ENCODE measurements around the gene JAM3. TPM values are rescaled to one million over a fixed set of nuclear protein-coding genes. Genes with fewer than 3 reads are reported as not detected.
"Not testable (repeated sequence)": the region's sequence is repeated elsewhere in the genome, so short reads cannot be mapped to it uniquely, and the experiment has no call there.

Gene JAM3
- total RNA-seq, 1 donor from 2014 or later, result 113 TPM

- DNase-seq, result no peak
Measured at GRCh38 chr11:134062265-134063123, 6.4 kb upstream of the JAM3 start.

DNA sequence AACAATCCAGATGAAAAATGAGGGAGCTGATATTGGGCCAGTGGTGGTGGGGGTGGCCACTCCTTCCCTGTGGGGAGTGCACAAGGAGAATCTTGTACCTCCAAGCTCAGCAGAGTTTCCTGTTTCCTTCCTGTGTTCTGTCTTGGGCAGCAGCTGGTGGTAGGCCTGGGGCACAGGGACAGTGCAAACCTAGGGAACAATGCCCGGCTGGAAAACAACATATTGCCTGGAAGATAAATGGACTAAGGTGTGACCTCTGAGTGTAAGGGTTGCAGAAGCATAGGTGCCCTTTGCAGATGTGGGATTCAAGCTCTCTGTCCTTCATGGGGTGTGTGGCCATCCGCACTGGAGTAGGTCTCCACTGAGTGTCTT is 5.8 kb upstream of the JAM3 start:
- DNase-seq, result no peak

DNA sequence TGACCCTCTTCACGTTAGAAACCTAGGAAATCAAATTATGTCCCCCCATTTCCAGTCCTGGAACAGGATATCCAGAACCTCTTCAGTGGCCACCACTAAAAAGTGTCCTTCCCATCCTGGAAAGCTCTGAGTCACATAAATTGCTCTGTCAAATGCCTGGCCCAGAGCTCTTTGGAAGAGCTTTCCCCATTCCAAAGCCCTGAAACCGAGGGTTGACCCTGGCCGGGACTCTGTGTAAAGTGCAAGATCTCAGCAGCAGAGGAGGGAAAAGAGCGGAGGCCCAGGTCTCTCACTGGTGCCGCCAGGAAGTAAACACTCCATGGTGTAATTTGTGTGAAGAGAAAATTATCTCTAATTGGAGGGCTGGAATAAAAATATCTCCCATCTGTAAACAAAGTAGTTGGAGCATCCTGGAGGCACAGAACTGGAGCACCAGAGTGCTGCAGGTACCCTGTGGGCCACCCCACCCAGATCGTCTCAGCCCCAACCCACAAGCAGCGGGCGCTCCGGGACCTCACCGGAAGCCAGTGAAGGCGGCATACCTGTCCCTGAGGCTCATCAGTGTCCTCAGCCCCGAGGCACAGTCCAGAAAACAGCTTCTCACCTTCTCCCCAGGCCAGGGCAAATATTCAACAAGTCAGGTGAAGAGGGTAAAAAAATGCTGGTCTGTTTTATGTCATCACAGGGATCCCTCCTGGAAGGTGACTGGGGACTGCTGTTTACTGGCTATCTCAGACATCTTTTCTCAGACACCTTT is 4.7 kb upstream of the JAM3 start:
- no peak for DNase-seq

DNA sequence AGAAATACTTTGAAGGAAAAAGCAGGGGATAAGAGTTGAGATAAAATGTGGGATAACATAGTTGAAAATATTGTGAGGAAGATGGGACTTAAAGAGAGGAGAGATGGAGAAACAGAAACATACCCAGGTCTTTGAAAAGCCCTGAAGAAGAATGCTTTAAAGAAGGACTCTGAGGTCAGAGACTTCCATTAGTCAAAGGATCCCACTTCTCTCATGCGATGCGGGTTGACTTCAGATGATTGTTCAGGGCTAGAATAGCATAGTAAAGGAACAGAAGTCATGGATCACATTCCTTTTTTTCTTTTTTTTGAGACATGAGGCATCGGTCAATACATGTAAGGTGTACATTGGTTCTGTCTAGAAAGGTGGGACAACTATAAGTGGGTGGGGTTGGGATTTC is 3.5 kb upstream of the JAM3 start:
- no peak for DNase-seq

DNA sequence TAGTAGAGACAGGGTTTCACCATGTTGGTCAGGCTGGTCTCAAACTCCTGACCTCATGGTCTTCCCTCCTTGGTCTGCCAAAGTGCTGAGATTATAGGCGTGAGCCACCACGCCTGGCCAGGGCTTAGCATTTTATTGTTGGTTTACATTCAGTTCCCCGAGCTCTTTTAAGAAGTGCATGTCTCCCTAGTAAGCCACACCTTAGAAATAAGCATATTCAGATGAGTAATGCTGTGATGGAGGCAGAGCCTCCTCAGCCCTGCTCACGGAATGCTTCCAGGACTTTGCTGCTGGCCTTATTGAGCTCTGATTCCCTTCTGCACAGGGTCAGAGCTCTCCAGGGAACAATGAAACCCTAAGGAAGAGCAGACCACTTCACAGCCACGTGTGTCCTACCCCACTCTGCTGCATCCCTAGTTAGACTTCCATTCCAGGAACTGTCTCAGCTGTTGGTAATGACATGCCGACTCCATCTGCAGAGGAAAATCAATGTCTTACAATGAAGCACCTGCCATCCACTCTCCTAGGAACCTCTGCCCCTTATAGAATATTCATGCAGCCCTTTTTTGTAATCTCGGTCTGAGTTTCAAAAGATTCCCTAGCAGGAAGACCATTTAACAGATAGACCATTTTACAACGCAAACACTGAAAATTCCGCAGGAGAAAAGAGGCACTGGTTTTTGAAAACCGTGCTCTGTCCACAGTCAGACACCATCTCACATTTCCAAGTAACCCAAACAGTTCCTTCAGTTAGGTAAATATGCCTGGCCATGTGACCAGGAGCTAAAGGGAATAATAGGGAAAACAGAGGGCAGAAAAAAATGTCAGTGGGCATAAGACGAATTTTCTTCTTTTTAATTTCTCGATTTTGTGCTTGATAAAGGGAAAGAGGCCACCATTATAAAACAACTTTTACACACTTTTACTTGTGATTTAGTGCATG is 1.7 kb upstream of the JAM3 start:
- DNase-seq, result no peak

- DNase-seq, result peak; percentile 66
Measured at GRCh38 chr11:134069426-134070341, 812 bp downstream of the JAM3 start.

- DNase-seq, result no peak
Measured at GRCh38 chr11:134070342-134070845, 1.5 kb downstream of the JAM3 start.

DNA sequence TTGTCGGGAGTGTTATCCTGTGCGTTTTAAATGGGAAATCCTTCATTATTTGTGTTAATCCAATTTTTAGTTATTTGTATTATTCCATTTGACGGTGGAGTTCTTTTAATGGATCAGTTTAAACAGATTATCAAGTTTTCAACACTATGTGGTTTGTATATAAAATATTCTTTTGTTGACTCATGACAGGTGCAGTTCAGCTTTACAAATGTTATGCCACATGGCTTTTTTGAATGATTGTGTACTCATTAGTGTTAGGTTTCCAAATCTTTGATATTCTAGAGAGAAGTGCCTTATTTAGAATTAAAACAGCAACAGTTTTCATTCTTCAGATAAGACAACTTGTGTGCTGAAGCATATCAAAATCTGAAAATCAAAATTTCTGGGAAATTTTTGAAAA is 2.4 kb downstream of the JAM3 start:
- no peak for DNase-seq

DNA sequence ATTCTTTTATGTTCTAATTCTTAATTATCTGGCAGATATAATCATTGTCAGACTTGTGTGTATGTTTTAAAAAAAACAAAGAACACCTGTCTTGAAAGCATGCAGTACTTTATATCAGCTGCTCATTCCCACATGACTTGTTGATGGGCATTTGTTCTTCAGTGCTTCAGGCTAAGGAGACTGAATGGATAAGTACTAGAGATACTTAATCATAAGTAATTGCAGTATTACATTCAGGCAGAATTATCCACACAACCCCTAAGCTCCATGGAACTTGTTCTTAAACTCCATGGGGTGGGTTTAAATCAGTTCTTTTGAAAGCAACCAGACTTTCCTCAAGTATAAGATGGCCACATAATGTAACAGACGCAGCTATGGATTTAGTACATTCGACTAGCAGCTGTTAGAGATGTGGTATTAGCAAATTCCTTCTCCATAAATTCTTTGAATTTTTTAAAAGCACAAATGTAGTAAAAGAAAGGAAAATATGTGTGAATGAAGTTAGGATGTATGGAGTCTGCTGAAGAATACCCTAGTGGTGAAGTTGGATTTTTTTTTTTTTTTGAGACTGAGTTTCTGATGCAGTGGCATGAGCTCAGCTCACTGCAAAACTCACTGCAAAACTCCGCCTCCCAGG is 3.0 kb downstream of the JAM3 start:
- DNase-seq, result peak; percentile 51

DNA sequence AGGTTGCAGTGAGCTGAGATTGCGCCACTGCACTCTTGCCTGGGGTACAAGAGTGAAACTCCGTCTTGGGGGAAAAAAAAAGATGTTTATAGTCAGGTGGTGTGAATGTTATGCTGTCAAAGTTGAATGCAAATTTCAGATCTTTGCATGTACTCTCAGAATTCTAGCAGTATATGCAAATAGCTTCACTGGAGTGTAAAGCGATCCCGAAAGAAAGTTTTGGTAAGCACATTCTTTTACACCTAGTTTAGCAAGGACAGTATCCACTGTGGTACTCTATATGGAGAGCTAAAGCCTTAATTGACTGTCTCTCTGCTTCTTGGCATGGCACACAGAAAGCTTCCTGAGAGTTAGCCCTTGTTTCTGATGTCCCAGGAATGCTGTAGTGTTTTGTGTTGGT is 4.0 kb downstream of the JAM3 start:
- no peak for DNase-seq

DNA sequence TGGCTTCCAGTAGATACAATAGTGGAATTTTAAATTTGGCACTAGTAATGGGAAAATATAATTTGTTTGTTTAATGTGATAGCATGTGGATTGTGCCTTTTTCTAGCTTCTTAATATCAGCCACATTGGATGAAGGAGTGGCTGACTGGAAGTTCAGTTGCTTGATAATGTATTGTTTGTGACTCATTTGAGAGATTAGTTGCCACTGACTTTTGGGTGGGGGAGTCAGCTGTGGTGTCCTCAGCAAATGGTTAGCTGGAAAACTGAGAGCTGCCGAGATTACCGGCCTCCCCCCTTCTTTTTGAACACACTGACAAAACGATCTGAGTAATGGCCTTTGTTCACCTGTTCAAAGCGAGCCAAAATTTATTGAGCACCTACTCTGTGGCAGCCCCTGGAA is 5.5 kb downstream of the JAM3 start:
- peak; percentile 50 for DNase-seq

DNA sequence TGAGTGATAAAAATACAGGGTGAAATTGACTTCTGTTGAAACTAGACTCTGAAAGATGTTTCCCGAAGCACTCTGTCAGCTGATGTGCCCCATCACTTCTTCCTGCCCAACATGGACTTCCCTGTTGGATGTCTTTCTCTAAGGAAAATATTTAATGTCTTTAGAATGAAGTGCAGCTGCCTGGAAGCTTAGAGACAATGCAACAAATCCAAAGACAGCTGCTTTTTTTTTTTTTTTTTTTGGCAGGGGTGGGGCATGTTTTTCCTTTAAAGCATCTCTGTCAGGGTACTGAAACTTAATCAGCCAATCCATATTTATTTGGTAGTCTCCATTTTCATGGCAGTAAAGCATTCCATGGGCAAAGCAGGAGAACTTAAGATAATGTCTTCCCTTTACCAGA is 5.9 kb downstream of the JAM3 start:
- DNase-seq, result peak; percentile 76

DNA sequence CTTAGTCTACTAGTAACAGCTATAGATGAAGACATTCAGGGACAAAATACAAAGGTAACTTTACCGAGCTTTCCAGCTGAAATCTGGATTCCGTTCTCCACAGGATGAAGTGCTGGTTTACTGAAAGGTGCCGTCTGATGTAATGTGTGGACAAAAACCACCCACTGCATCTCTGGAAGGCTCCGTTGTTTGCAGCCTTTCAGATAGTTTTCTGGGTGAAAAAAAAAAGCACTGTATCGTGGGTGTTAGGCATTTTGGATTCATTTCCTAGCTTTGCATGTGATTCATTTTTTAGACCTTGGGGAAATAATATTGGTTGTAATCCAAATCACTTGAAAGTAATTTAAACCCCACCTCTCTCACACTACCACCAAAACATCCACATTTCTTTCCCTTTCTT is 10.4 kb downstream of the JAM3 start:
- no peak for DNase-seq

DNA sequence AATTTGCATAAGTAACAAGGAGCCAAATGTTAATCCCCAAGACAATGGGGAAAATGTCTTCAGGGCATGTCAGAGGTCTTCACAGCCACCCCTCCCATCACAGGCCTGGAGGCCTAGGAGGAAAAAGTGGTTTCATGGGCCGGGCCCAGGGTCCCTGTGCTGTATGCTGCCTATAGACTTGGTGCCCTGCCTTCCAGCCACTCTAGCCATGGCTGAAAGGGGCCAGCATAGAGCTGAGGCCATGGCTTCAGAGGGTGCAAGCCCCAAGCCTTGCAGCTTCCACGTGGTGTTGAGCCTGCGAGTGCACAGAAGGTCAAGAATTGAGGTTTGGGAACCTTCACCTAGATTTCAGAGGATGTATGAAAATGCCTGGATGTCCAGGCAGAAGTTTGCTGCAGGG is 12.4 kb downstream of the JAM3 start:
- DNase-seq, result not testable (repeated sequence)

GRCh38 chr11:134082990-134083389 is 14.1 kb downstream of the JAM3 start:
- DNase-seq, result peak; percentile 60

GRCh38 chr11:134086376-134086775 is 17.5 kb downstream of the JAM3 start:
- no peak for DNase-seq

GRCh38 chr11:134092006-134092405 is 23.1 kb downstream of the JAM3 start:
- DNase-seq, result not testable (repeated sequence)

DNA sequence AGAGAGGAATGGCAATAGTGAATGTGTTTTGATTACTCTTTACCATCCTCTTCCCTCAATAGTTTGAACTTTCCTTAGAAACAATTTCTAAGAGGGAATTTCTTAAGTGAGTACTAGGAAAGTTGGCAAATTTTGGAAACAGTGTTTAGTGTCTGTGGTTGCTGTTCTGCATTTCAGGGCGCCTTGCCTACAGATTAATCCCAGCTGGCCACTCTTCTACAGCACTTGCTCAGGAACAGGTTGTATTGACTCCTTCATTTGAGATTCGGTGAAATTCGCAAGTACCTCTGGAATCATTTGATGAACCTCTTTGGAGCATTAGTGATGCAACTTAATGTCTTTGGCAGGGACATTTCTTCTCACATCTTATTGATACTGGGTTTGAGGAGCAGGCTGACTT is 28.3 kb downstream of the JAM3 start:
- DNase-seq, result no peak

GRCh38 chr11:134098566-134099184 is 29.8 kb downstream of the JAM3 start:
- DNase-seq, result no peak

DNA sequence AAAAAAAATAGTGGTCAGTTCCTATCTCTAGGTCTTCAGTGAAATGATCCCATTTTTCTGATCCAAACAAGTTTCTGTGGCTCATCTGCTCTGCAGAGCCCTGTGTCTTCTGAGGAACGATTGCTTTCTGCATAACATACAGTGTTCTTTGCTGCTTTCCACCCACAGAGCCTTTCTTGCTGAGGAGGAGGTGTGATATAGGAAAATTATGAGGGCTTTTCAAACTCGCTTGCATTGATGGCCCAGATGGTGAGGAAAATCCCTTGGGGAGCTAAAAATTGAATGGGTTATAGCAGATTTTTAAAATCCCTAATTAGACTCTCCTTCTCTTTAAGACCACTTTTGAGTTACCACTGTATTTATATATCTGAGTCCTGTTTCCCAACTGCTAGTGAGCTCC is 31.3 kb downstream of the JAM3 start:
- DNase-seq, result no peak

All from tongue (tissue), 2 donors.